SW 1271 (cell line): ENCODE measurements around the gene UTS2B.

Experiments used
- DNase-seq, 2 experiments: peaks; one replicate each; lab custom pipeline; 2025; lab: John Stamatoyannopoulos, UW

Gene UTS2B

DNA sequence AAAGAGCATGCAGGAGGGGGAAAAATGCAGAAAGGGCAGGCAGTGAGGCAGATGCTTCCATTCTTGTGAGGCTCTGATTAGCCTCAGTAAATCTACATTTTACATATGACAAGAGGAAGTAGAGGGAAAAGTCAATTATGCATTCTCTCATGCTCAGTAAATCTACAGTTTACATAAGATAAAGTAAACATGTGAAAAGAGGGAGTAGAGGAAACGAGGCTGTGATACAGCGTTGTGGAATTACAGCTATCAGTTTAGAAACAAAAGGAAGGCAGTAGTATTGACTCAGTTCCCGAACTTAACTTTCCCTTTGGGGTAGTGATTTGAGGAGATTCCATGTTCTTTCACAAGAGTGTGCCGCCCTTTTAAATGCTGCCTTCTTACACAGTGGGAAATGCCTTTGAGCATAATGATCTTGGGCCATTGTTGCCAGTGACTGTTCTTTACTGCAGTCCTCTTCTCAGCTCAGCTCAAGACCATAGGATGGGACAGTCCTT lies 92.0 kb downstream of the UTS2B start:
- no peak for DNase-seq

DNA sequence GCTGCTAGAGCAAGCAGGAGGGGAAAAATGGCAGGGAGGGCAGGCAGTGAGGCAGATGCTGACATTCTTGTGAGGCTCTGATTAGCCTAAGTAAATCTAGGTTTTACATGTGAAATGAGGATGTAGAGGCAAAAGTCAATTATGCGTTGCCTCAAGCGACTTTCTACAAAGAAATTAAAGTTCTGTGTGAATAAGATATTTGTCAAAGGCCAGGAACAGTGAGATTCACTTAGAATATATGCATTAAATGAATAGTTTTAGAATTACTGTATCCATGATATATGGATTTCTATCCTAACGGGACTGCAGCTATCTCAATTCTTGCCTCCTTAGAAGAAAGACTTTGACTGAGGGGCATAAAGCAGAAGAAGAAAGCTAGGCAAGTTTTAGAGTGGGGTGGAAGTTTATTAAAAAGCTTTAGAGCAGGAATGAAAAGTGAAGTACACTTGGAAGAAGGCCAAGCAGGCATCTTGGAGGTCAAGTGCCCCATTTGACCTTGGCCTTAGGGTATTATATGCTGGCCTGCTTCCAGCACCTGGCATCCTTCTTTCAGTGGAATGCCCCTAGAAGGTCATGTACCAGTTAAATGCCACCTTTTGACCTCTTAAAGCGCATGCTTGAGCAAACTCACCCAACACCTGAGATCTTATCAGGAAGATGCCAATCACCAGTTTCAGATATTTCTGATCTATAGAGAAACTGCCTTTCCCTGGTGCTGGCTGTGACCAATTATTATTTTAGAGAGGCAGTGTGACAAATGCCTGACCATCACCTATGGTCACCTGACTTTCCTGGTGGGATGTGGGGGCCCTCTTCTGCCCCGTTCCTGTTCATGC lies 93.1 kb downstream of the UTS2B start:
- no peak for DNase-seq

DNA sequence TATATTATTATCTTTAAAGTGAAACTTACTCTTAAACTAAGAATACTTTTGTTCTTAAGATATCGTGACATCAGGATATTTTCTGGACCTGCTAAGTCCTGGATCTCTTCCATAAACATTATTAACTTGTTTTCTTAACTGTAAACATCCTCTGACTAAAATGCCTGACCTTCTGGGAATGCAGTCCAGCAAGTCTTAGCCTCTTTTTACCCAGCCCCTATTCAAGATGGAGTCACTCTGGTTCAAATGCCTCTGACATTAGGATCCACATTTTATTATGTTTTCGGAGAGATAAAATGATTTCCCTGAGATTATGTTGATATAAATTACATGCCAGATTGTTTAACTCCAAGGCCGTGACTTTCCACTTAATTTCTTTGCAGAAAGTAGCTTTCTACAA lies 93.7 kb downstream of the UTS2B start:
- no peak for DNase-seq

DNA sequence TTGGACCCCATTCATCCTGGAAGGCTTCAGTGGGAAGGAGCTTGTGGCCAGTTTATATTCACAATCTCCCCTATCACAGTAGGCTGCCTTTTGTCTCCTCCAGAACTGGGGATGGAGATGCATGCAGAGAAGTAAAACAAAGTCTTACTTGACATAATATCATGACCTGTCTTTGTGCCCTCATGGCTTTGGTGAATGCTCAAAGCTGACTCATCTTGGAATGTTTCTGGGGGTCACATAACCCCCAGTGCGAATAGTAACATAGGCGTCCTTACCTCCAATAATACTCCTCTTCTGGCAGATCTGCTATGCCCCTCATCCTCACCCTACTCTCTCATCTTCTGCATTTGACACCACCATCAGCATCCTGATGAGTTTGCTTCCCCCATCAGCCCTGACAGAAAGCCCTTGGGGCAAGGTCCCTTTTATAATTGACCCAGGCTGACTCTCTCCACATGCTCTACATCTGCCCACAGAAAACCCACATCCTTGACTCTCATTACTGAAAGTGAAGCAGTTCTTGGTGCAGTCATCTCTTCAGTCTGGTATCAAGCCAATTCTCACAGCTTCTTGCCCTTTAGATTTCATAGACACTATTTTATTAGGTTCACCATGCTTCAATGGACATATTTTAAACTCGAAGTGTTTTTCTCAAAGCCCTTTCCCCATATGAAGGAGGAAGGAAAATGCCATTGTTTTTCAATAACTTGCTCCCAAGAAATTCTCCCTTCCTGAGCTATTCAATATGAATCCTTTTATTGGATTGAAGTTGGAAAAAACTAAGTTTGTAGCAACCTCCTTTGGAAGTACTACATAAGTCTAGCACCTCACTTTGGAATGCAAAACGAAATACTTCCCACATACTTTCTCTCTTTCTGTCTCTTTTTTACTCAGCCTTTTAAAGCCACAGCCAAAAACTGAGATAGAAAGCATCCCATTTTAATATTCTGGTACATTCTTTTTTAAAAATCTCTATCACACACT lies 94.7 kb downstream of the UTS2B start:
- no peak for DNase-seq

DNA sequence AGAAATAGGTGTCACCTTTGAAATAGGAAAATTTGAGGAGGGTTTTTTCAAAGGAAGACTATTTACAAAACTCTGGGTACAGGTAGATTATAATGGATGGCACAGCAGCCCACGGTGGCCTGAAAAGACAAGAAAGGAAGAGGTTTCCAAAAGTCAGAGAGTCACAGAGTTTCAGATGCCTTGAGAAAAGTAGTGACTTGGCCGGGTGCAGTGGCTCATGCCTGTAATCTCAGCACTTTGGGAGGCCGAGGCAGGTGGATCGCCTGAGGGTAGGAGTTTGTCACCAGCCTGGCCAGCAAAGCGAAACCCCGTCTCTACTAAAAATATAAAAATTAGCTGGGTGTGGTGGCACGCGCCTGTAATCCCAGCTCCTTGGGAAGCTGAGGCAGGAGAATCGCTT lies 96.1 kb downstream of the UTS2B start:
- DNase-seq = no peak

DNA sequence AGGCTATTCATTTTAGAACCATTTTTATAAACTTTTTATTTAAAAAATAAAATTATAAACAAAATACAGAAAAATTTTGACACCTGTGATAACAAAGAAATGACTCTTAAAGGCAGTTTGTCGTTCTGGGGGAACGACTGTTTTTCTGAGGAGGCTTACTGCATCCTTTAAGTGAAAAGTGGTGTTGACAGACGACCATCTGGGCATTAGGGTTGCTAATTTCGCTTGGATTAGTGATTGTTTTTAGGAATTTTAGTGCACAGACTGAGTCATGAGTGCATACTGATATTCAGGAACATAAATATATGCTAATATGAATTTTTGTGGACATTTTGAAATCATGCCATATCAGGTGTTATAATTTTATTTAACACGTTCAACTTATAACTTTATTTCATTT lies 102.8 kb downstream of the UTS2B start:
- no peak for DNase-seq

DNA sequence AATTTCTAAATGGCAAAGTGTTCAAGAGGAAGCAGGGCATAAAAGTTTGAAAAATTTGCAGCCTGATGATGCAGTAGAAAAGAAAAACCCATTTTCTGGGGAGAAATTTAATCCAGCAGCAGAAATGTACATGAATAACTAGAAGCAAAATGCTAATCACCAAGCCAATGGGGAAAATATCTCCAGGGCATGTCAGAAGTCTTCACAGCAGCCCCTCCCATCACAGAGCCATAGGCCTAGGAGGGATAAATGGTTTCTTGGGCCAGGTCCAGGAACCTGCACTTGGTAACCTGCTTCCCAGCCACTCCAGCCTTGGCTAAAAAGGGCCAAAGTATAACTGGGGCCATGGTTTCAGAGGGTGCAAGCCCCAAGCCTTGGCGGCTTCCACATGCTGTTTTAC lies 108.7 kb downstream of the UTS2B start:
- no peak for DNase-seq

DNA sequence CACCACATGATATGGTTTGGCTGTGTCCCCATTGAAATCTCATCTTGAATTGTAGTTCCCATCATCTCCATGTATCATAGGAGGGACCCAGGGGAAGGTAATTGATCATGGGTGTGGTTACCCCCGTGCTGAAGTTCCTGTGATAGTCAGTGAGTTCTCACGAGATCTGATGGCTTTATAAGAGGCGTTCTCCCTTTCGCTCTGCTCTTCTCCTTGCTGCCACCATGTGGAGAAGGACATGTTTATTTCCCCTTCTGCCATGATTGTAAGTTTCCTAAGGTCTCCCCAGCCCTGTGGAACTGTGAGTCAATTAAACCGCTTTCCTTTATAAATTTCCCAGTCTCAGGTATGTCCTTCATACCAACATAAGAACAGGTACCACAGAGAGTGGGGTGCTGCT lies 109.4 kb downstream of the UTS2B start:
- DNase-seq = no peak

DNA sequence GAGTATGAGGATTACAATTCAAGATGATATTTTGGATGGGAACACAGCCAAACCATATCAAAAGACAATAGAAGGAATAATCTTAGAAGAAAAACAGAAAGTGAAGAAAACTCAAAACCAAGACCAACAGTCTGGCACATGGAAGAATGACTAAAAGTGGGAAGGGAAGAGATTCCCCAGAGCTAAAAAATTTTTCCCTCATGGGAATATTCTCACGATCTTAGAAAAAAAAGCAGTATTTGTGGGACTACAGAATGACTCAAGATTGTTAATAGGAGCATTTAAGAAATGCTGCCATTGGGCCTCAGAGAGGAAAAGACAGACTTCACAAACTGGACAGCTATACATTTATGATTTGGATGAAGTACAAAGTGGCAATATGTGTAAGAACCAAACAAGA lies 113.0 kb downstream of the UTS2B start:
- no peak for DNase-seq
